ENCODE data around the gene GABPB1.

The GABPB1 gene

DNA sequence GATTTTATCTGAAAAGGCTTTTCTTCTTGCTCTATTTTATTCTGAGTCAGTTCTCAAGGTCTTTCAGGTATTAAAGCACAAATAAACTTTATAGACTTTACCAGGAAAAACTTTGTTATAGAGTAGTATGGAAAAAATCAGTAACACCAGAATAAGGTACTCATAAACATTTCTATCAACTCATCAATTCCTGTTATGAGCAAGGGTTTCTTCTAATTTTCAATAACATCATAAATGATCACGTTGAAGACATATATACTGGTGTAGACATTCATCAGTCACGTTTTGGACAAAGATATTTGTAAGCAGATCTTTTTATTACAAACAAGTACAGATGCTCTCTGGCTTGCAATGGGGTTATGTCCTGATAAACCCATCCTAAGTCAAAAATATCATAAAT lies 79.9 kb downstream of the GABPB1 start:
- DNase-seq, result no peak

DNA sequence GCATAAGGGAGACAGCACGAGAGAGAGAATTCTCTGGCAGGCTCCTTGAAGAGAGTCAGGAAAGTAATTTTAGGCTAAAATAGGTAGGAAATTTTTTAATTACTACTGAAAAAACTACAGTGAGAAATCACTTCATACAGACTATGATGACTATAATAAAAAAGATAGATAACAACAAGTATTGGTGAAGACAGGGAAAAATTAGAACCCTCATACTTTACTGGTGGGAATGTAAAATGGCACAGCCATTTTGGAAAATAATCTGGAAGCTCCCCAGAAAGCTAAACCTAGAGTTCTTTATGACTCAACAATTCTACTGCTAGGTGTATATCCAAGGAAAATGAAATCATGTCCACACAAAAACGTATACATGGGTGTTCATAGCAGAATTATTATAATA lies 87.4 kb downstream of the GABPB1 start:
- DNase-seq, result no peak

GRCh38 chr15:50265620-50266019 lies 89.4 kb downstream of the GABPB1 start, which contains the start of gene HDC:
Gene HDC, minus strand, starts transcription at chr15:50265726. Its CDS starts 103 bp downstream, at chr15:50265623.
- no peak for DNase-seq

DNA sequence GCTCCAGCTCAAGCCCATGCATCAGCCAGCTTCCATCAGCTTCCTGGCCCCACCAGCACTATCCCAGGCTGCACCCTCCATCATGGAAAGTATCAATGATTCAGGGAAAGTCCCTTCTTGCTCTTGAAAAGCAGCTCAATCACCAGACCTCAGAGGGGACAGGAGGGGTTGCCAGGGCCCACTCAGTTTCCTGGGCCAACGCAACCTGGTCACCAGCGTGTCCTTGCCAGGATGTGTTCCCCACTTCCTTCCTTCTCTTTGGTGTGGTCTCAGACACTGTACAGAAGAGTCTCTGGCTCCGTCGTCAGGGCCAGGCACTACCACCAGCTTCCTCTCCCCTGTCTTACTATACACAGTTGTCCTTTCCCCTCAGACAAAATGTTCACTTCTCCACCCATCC lies 92.5 kb downstream of the GABPB1 start:
- DNase-seq, result no peak

DNA sequence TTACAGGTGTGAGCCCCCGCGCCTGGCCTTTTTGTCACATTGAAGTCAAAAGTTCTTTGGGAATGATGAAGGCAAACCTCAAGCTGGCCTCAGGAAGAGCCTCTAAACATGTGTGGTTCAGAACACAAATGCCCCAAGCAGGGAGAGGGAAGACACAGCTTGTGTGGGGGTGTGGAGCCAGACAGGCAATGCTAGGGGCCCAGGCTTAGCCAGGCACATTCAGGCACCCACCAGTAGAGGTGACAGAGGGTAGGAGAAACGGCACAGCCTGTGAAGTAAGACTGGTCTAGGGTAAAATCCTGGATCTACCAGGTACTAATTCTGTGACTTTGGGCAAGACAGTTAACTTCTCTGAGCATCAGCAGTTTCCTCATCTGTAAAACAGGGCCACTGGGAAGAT lies 93.0 kb downstream of the GABPB1 start:
- DNase-seq, result no peak

DNA sequence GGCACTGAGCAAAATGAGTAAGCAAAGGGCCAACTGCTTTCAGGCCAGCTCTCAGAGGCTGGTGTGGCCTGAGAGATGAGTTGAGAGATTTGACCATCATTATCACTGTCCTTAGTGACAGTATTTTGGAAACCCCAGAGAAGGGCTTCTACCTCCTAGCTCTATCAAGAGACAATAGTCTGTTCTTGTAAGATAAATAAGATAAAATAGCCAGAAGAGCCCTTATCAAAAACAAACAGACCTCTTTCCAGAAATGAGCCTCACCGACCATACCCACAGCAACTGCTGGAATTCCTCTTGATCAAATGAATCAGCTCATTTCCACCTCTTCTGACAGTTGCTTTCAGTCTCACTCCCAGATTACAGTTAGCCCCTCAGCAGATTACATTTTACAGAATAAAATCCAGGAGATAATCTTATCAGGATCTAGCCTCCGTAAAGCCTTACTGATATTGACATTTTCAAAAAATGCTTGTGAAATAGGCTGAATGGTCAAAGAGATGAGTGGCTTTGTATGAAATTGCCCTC lies 94.0 kb downstream of the GABPB1 start:
- no peak for DNase-seq

DNA sequence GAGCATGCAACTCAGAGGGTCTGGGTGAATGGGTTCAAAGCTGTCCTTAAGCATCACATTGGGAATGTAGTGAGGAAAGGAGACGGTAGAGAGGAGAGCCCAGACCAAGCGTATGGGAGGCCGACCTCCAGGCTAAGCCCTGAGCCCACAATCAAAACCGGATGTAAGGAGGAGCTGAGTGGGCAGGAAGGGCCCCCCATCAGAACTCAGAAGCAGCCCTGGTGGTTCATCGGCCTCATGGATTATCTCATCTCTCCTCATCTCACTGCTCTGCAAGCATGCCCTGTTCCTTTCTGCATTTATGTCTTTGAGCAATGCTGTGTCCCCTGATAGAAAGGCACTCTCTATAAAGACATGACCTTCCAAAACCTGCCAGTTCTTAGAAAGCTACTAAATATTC lies 95.7 kb downstream of the GABPB1 start:
- no peak for DNase-seq

GRCh38 chr15:50257924-50258323 lies 97.1 kb downstream of the GABPB1 start:
- DNase-seq, result no peak

GRCh38 chr15:50257332-50257731 lies 97.7 kb downstream of the GABPB1 start:
- DNase-seq, result no peak

GRCh38 chr15:50256188-50257041 lies 98.6 kb downstream of the GABPB1 start:
- no peak for DNase-seq

DNA sequence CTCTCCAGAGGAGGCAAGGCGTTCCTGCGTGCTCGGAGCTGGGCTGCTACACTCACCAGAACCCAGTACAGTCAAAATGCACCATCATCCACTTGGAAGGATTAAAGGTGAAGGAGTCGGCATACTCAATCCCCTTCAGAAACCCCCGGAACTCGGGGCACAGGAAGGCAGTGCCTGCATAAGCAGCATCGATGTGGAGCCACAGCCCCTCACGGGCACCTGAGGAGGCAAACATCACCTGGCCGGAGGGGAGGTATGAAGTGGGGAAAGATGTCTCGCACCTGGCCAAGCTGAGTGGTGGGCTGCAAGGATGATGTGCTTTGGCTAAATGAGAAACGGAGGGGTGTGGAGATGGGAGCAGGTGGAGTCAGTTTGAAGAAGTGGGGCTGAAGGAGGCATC lies 102.4 kb downstream of the GABPB1 start:
- DNase-seq, result no peak

DNA sequence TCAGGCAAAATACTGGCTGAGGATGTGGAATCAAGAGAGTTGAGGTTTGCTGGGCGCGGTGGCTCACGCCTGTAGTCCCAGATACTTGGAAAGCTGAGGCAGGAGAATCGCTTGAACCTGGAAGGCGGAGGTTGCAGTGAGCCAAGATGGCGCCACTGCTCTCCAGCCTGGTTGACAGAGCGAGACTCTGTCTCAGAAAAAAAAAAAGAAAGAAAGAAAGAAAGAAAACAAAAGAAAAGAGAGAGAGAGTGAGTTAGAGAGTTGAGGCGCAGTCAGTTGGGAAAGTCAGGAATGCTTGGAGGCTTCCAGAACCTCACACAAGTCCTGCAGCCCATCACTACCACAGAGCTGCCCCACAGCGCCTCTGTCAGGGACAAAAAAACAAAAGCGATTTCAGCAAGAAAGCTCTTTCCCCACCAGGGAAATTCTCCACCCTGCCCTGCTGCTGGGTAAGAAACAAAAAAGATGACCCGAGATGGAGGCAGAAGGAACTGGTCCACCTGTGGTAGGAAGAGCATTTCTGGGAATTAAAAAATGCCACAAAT lies 103.3 kb downstream of the GABPB1 start:
- DNase-seq, result no peak

GRCh38 chr15:50250760-50251394 lies 104.1 kb downstream of the GABPB1 start:
- no peak for DNase-seq

DNA sequence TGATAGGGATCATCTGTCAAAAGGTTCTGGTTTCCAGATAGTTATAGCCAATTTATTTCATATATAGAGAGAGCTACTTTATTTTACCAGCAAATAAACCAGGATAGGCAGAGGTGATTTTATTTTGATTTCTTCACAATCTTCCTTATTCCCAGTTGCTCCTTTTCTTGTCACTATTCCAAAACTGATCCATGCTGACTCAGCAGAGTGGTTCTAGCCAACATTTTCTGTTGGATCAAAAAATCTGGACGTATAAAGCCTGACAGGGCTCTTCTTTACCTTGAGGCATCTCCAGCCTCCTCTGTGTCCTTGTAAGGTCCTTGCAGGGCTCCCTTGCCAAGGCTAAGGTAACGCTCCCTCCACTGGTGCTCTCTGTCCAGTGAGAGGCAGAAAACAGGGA lies 105.3 kb downstream of the GABPB1 start:
- DNase-seq, result no peak

GRCh38 chr15:50248994-50249582 lies 105.9 kb downstream of the GABPB1 start:
- DNase-seq, result no peak

GRCh38 chr15:50247819-50248655 lies 107.0 kb downstream of the GABPB1 start:
- no peak for DNase-seq

GRCh38 chr15:50246631-50247030 lies 108.4 kb downstream of the GABPB1 start:
- no peak for DNase-seq

GRCh38 chr15:50244959-50245624 lies 109.9 kb downstream of the GABPB1 start:
- DNase-seq, result no peak

- no peak for DNase-seq
Measured at GRCh38 chr15:50244153-50244552, 110.8 kb downstream of the GABPB1 start.

GRCh38 chr15:50241684-50242450 lies 113.1 kb downstream of the GABPB1 start:
- no peak for DNase-seq

DNA sequence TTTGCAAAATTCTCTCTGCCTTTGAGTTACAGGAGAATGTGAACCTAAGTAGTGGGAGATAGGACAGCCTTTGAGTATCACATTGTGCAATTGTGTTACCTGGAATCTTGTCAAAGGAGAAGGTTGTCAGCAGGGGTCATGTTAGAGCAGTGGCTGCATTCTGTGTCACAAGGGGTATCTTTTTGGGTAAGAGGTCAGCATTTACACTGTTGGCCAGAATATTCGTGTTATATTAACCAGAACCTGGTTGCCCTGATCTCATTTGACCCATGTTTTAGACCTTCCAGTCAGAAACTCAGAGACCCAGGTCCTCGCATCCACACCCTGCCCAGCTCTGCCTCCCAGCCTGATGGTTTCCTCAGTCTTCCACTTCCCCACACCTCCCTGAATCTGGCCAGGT lies 116.7 kb downstream of the GABPB1 start:
- DNase-seq, result no peak

Data from activated naive CD4-positive, alpha-beta T cell (primary cell).